Measurements from ENCODE around the gene AIMP1. TPM values are rescaled to one million over a fixed set of nuclear protein-coding genes. Genes with fewer than 3 reads are reported as not detected.
"Not testable (repeated sequence)": the region's sequence is repeated elsewhere in the genome, so short reads cannot be mapped to it uniquely, and the experiment has no call there.

Gene AIMP1
- polyA plus RNA-seq, 3 donors: 15.2 to 65.6 (median 56.1) TPM

- no peaks in the 10 kb centered on the region for H3K4me1 Mint-ChIP-seq
- peaks cover 0 to 15% of the 10 kb centered on the region in 2 donors for H3K9me3 ChIP-seq (replicated peaks in 1 of 2; ENCODE audit: control insufficient read depth in 1 of 2, insufficient read depth in 1 of 2, low read length in 2 of 2)
- no peak overlapping the region for H3K4me3 ChIP-seq (replicated peaks in 1 of 3; ENCODE audit: low read depth in 2 of 3, low read length in 3 of 3)
- H3K4me3 Mint-ChIP-seq: no peak overlapping the region
- TF ChIP-seq, protein P1, sequence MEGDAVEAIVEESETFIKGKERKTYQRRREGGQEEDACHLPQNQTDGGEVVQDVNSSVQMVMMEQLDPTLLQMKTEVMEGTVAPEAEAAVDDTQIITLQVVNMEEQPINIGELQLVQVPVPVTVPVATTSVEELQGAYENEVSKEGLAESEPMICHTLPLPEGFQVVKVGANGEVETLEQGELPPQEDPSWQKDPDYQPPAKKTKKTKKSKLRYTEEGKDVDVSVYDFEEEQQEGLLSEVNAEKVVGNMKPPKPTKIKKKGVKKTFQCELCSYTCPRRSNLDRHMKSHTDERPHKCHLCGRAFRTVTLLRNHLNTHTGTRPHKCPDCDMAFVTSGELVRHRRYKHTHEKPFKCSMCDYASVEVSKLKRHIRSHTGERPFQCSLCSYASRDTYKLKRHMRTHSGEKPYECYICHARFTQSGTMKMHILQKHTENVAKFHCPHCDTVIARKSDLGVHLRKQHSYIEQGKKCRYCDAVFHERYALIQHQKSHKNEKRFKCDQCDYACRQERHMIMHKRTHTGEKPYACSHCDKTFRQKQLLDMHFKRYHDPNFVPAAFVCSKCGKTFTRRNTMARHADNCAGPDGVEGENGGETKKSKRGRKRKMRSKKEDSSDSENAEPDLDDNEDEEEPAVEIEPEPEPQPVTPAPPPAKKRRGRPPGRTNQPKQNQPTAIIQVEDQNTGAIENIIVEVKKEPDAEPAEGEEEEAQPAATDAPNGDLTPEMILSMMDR (IDR thresholded peaks at IDR 0.05): no peak
- no peak overlapping the region for H3K27ac ChIP-seq (ENCODE audit: low read depth in 1 of 2, low read length in 2 of 2)
- no peak for DNase-seq
- peaks cover 0 to 10% (median 5%) of the 10 kb centered on the region in 7 donors for H3K9me3 Mint-ChIP-seq
- intact Hi-C loops (cut with micrococcal nuclease): no loop called here
- peaks cover 2 to 3% (median 2%) of the 10 kb centered on the region in 3 donors for H3K27me3 Mint-ChIP-seq (ENCODE audit: low read depth in 3 of 3)
- H3K36me3 ChIP-seq (replicated peaks in 1 of 2; ENCODE audit: control insufficient read depth in 1 of 2, insufficient read depth in 2 of 2, low read length in 2 of 2): no peaks in the 10 kb centered on the region
- no peaks in the 10 kb centered on the region for H3K36me3 Mint-ChIP-seq
- H4K20me1 ChIP-seq (ENCODE audit: insufficient read depth, low read length): no peaks in the 10 kb centered on the region
- no peaks in the 10 kb centered on the region for H3K27me3 ChIP-seq (ENCODE audit: control insufficient read depth in 2 of 2, insufficient read depth in 2 of 2, low read length in 2 of 2)
- H3K9ac ChIP-seq (ENCODE audit: insufficient read depth, low read length, poor library complexity, severe bottlenecking): no peak overlapping the region
- no peaks in the 10 kb centered on the region for H3K4me1 ChIP-seq (ENCODE audit: control insufficient read depth in 1 of 2, insufficient read depth in 2 of 2, low read length in 2 of 2)
- H3K79me2 ChIP-seq (ENCODE audit: insufficient read depth, low read length): no peaks in the 10 kb centered on the region
- no peak overlapping the region for H3K4me2 ChIP-seq (replicated peaks; ENCODE audit: extremely low read depth, low read length, poor library complexity, severe bottlenecking)
- H2AFZ ChIP-seq (ENCODE audit: insufficient read depth, low read depth, low read length, poor library complexity, severe bottlenecking): no peak overlapping the region
- WGBS (ENCODE audit: insufficient coverage): 90% methylated on average over 5 of the region's 6 CpGs
- H3K27ac Mint-ChIP-seq: no peak overlapping the region
Measured at GRCh38 chr4:106385853-106386393, 69.6 kb downstream of the AIMP1 start.

- no peaks in the 10 kb centered on the region for H4K20me1 ChIP-seq (ENCODE audit: insufficient read depth, low read length)
- no peak overlapping the region for H3K9ac ChIP-seq (ENCODE audit: insufficient read depth, low read length, poor library complexity, severe bottlenecking)
- no peaks in the 10 kb centered on the region for H3K27me3 ChIP-seq (ENCODE audit: control insufficient read depth in 2 of 2, insufficient read depth in 2 of 2, low read length in 2 of 2)
- DNase-seq: no peak
- Mint-ChIP-seq H3K27ac (no peak overlapping the region), H3K36me3 (no peaks in the 10 kb centered on the region), H3K9me3 (peaks cover 7 to 13% (median 11%) of the 10 kb centered on the region in 7 donors), H3K27me3 (ENCODE audit: low read depth in 3 of 3) (no peaks in the 10 kb centered on the region), H3K4me1 (no peaks in the 10 kb centered on the region), H3K4me3 (no peak overlapping the region)
- H3K4me2 ChIP-seq (replicated peaks; ENCODE audit: extremely low read depth, low read length, poor library complexity, severe bottlenecking): no peak overlapping the region
- 86% methylated on average over 1 of the region's 2 CpGs for WGBS (ENCODE audit: insufficient coverage)
- TF ChIP-seq, protein P1 (IDR thresholded peaks at IDR 0.05): no peak
- H3K27ac ChIP-seq (ENCODE audit: low read depth in 1 of 2, low read length in 2 of 2): no peak overlapping the region
- no peaks in the 10 kb centered on the region for H3K79me2 ChIP-seq (ENCODE audit: insufficient read depth, low read length)
- H3K4me1 ChIP-seq (ENCODE audit: control insufficient read depth in 1 of 2, insufficient read depth in 2 of 2, low read length in 2 of 2): no peaks in the 10 kb centered on the region
- H3K4me3 ChIP-seq (replicated peaks in 1 of 3; ENCODE audit: low read depth in 2 of 3, low read length in 3 of 3): no peak overlapping the region
- peaks cover 9 to 18% of the 10 kb centered on the region in 2 donors for H3K9me3 ChIP-seq (replicated peaks in 1 of 2; ENCODE audit: control insufficient read depth in 1 of 2, insufficient read depth in 1 of 2, low read length in 2 of 2)
- intact Hi-C loops (cut with micrococcal nuclease): no loop called here
- no peaks in the 10 kb centered on the region for H3K36me3 ChIP-seq (replicated peaks in 1 of 2; ENCODE audit: control insufficient read depth in 1 of 2, insufficient read depth in 2 of 2, low read length in 2 of 2)
- H2AFZ ChIP-seq (ENCODE audit: insufficient read depth, low read depth, low read length, poor library complexity, severe bottlenecking): no peak overlapping the region
Measured at GRCh38 chr4:106395582-106395981, 79.2 kb downstream of the AIMP1 start.

DNA sequence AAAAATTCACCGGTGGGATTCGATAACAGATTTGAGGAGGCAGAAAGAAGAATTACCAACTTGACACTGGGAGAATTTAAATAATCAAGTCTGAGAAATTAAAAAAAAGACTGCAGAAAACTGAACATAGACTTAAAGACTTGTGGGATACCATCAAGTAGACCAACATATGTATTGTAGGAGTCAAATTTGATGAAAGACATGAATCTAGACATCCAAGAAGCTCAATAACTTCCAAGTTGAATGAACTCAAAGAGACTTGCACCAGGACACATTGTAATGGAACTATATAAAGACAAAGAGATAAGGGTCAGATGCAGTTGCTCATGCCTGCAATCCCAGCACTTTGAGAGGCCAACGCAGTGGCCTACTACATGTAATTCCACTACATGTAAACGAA, 82.5 kb downstream of the AIMP1 start:
- H3K4me1 ChIP-seq (ENCODE audit: control insufficient read depth in 1 of 2, insufficient read depth in 2 of 2, low read length in 2 of 2); H3K36me3 Mint-ChIP-seq; H3K36me3 ChIP-seq (replicated peaks in 1 of 2; ENCODE audit: control insufficient read depth in 1 of 2, insufficient read depth in 2 of 2, low read length in 2 of 2); H3K4me1 Mint-ChIP-seq; H3K4me3 Mint-ChIP-seq; H3K9ac ChIP-seq (ENCODE audit: insufficient read depth, low read length, poor library complexity, severe bottlenecking); H3K27me3 ChIP-seq (ENCODE audit: control insufficient read depth in 2 of 2, insufficient read depth in 2 of 2, low read length in 2 of 2); H4K20me1 ChIP-seq (ENCODE audit: insufficient read depth, low read length); H3K27me3 Mint-ChIP-seq (ENCODE audit: low read depth in 3 of 3); H3K79me2 ChIP-seq (ENCODE audit: insufficient read depth, low read length); H3K27ac Mint-ChIP-seq; H2AFZ ChIP-seq (ENCODE audit: insufficient read depth, low read depth, low read length, poor library complexity, severe bottlenecking); intact Hi-C loops (cut with micrococcal nuclease); DNase-seq; H3K4me2 ChIP-seq (replicated peaks; ENCODE audit: extremely low read depth, low read length, poor library complexity, severe bottlenecking); H3K27ac ChIP-seq (ENCODE audit: low read depth in 1 of 2, low read length in 2 of 2); H3K4me3 ChIP-seq (replicated peaks in 1 of 3; ENCODE audit: low read depth in 2 of 3, low read length in 3 of 3): not testable (repeated sequence)
- peaks cover 7 to 14% (median 10%) of the 10 kb centered on the region in 7 donors for H3K9me3 Mint-ChIP-seq
- peaks cover 9 to 18% of the 10 kb centered on the region in 2 donors for H3K9me3 ChIP-seq (replicated peaks in 1 of 2; ENCODE audit: control insufficient read depth in 1 of 2, insufficient read depth in 1 of 2, low read length in 2 of 2)
- no CpG with 5 or more reads among the region's 4 CpGs for WGBS (ENCODE audit: insufficient coverage)

All from CD14-positive monocyte (primary cell).